H1 (cell line): ENCODE data around the gene NOVA1. TPM values are rescaled to one million over a fixed set of nuclear protein-coding genes. Genes with fewer than 3 reads are reported as not detected.

Experiments used
- CTCF ChIA-PET: fragments of 300-600 bp; sonication (Branson Sonifier 250); formaldehyde crosslinking; loops from one replicate; lab custom pipeline; 2021; ENCODE audit not compliant: partially characterized antibody; lab: Charles Lee
- POLR2A ChIA-PET: fragments of 300-600 bp; sonication (Branson Sonifier 250); formaldehyde crosslinking; loops from one replicate; lab custom pipeline; 2021; ENCODE audit warnings: inconsistent platforms; ENCODE audit not compliant: partially characterized antibody; lab: Charles Lee
- DNase-seq, 2 experiments: peaks; one replicate each; pipeline versions ENCODE4 v3.0.0 to v3.0.0-alpha.2; 2010 to 2022; ENCODE audit warnings: low spot score in 2 of 2, low read depth in 1 of 2, mixed read lengths in 1 of 2
- FAIRE-seq: peaks from 2 replicates; lab custom pipeline; 2011; peaks lifted over from hg19 to GRCh38; lab: Jason Lieb, UNC
- H2AFZ ChIP-seq: 2 replicates; pipeline ENCODE4 v1.8.1; 2012; ENCODE audit warnings: low read length, inconsistent platforms
- H2AK5ac ChIP-seq: 2 replicates; pipeline ENCODE4 v1.6.1; 2013; ENCODE audit warnings: low read depth, low read length
- H2BK120ac ChIP-seq: replicated peaks from 2 replicates; pipeline ENCODE3; 2013; ENCODE audit warnings: low read depth, low read length, inconsistent platforms
- H2BK12ac ChIP-seq: 2 replicates; pipeline ENCODE4 v1.6.1; 2013; ENCODE audit warnings: low read depth, low read length
- H2BK15ac ChIP-seq: 2 replicates; pipeline ENCODE4 v1.6.1; 2013; ENCODE audit warnings: low read length
- H2BK20ac ChIP-seq: 2 replicates; pipeline ENCODE4 v1.6.1; 2013; ENCODE audit warnings: low read length
- H2BK5ac ChIP-seq: 2 replicates; pipeline ENCODE4 v1.6.1; 2013; ENCODE audit warnings: low read depth, low read length
- H3K14ac ChIP-seq: 2 replicates; pipeline ENCODE4 v1.6.1; 2013; ENCODE audit warnings: inconsistent platforms; ENCODE audit not compliant: insufficient read length
- H3K18ac ChIP-seq: 2 replicates; pipeline ENCODE4 v1.6.1; 2013; ENCODE audit warnings: low read length; ENCODE audit errors: extremely low read depth
- H3K23ac ChIP-seq: 2 replicates; pipeline ENCODE4 v1.6.1; 2013; ENCODE audit warnings: inconsistent platforms; ENCODE audit not compliant: insufficient read length
- H3K23me2 ChIP-seq: 2 replicates; pipeline ENCODE4 v1.6.1; 2013; ENCODE audit warnings: low read depth, low read length
- H3K27ac ChIP-seq: 2 replicates; pipeline ENCODE4 v1.6.1; 2011; ENCODE audit warnings: low read depth, low read length, inconsistent platforms
- H3K27me3 ChIP-seq, 4 experiments: replicated peaks in 1 of 4; 1 replicate in 1 of 4; 2 replicates in 3 of 4; pipeline versions ENCODE4 v1.6.1 to v1.8.1; 2011 to 2013; ENCODE audit warnings: low read length in 3 of 4, mild to moderate bottlenecking in 3 of 4, inconsistent platforms in 2 of 4, mixed read lengths in 2 of 4, moderate library complexity in 1 of 4; ENCODE audit not compliant: control insufficient read depth in 3 of 4, insufficient read depth in 3 of 4; ENCODE audit errors: extremely low read depth in 1 of 4
- H3K36me3 ChIP-seq, 4 experiments: 2 replicates each; pipeline versions ENCODE4 v1.6.1 to v1.8.1; 2011 to 2013; ENCODE audit warnings: mild to moderate bottlenecking in 4 of 4, low read length in 3 of 4, moderate library complexity in 2 of 4, control low read depth in 1 of 4, inconsistent platforms in 1 of 4; ENCODE audit not compliant: insufficient read depth in 4 of 4, control insufficient read depth in 2 of 4
- H3K4ac ChIP-seq: replicated peaks from 2 replicates; pipeline ENCODE3; 2013; ENCODE audit warnings: low read length, low read depth, mixed read lengths, inconsistent platforms; ENCODE audit not compliant: insufficient read length
- H3K4me1 ChIP-seq, 4 experiments: replicated peaks in 1 of 4; 1 replicate in 1 of 4; 2 replicates in 3 of 4; pipeline versions ENCODE4 v1.6.1 to v1.8.1; 2011 to 2013; ENCODE audit warnings: low read length in 3 of 4, inconsistent platforms in 2 of 4, mixed read lengths in 1 of 4; ENCODE audit not compliant: insufficient read depth in 4 of 4, control insufficient read depth in 3 of 4
- H3K4me2 ChIP-seq, 2 experiments: 2 replicates each; pipeline versions ENCODE4 v1.6.1 to v1.8.1; 2011 to 2013; ENCODE audit warnings: low read depth in 2 of 2, low read length in 2 of 2, control low read depth in 1 of 2, inconsistent platforms in 1 of 2, mild to moderate bottlenecking in 1 of 2; ENCODE audit not compliant: insufficient read depth in 1 of 2
- H3K4me3 ChIP-seq, 4 experiments: fragments of 200-600, 300-600 bp in 1 of 4; sonication (generic), shearing (Covaris generic), sonication (Bioruptor Twin) in 1 of 4; 2 replicates each; pipeline versions ENCODE4 v1.5.1 to v1.8.1; 2011 to 2016; ENCODE audit warnings: low read length in 4 of 4, low read depth in 3 of 4, control low read depth in 2 of 4, inconsistent platforms in 2 of 4, mild to moderate bottlenecking in 2 of 4, mixed read lengths in 1 of 4, moderate library complexity in 1 of 4; ENCODE audit not compliant: insufficient read depth in 2 of 4; ENCODE audit errors: extremely low read depth in 1 of 4
- H3K56ac ChIP-seq: replicated peaks from 2 replicates; pipeline ENCODE3; 2013; ENCODE audit warnings: low read depth, mild to moderate bottlenecking, mixed read lengths, low read length, inconsistent platforms; ENCODE audit not compliant: insufficient read length
- H3K79me1 ChIP-seq: 2 replicates; pipeline ENCODE4 v1.6.1; 2013; ENCODE audit warnings: low read depth, low read length, control low read depth
- H3K79me2 ChIP-seq, 2 experiments: 2 replicates each; pipeline versions ENCODE4 v1.6.1 to v1.8.1; 2012 to 2013; ENCODE audit warnings: low read length in 2 of 2, mild to moderate bottlenecking in 2 of 2, inconsistent platforms in 1 of 2; ENCODE audit not compliant: insufficient read depth in 2 of 2, control insufficient read depth in 1 of 2
- H3K9ac ChIP-seq, 4 experiments: replicated peaks in 1 of 4; 1 replicate in 1 of 4; 2 replicates in 3 of 4; pipeline versions ENCODE4 v1.6.1 to v1.8.1; 2011 to 2013; ENCODE audit warnings: low read depth in 3 of 4, low read length in 3 of 4, control low read depth in 2 of 4, mild to moderate bottlenecking in 2 of 4, moderate library complexity in 2 of 4, inconsistent platforms in 1 of 4; ENCODE audit errors: extremely low read depth in 1 of 4
- H3K9me3 ChIP-seq, 2 experiments: 2 replicates each; pipeline versions ENCODE4 v1.6.1 to v1.8.1; 2012 to 2013; ENCODE audit warnings: mild to moderate bottlenecking in 2 of 2, moderate library complexity in 2 of 2, control low read depth in 1 of 2, inconsistent platforms in 1 of 2, low read depth in 1 of 2, low read length in 1 of 2, mixed read lengths in 1 of 2; ENCODE audit not compliant: insufficient read depth in 2 of 2
- H4K20me1 ChIP-seq, 2 experiments: replicated peaks in 1 of 2; 2 replicates each; pipeline versions ENCODE3 to v1.8.1; 2011 to 2013; ENCODE audit warnings: inconsistent platforms in 2 of 2, low read length in 2 of 2, mild to moderate bottlenecking in 1 of 2; ENCODE audit not compliant: insufficient read depth in 2 of 2, control insufficient read depth in 1 of 2
- H4K5ac ChIP-seq: 2 replicates; pipeline ENCODE4 v1.6.1; 2013; ENCODE audit warnings: low read length, low read depth, mixed read lengths, inconsistent platforms; ENCODE audit not compliant: insufficient read length
- H4K8ac ChIP-seq: 2 replicates; pipeline ENCODE4 v1.8.0; 2013; ENCODE audit warnings: mild to moderate bottlenecking, moderate library complexity, low read length, inconsistent platforms; ENCODE audit not compliant: insufficient read depth; ENCODE audit errors: extremely low read depth
- H4K91ac ChIP-seq: replicated peaks from 2 replicates; pipeline ENCODE3; 2013; ENCODE audit warnings: low read length, mixed read lengths, inconsistent platforms; ENCODE audit not compliant: insufficient read length
- BACH1 ChIP-seq: IDR thresholded peaks from 2 replicates; pipeline ENCODE4 v1.6.1; 2012; ENCODE audit warnings: low read length, improper control_type of control experiment
- EP300 ChIP-seq, 2 experiments: IDR thresholded peaks; 1 replicate in 1 of 2; 2 replicates in 1 of 2; pipeline ENCODE4 v1.6.1; 2011 to 2012; ENCODE audit warnings: low read depth in 2 of 2, low read length in 2 of 2, mild to moderate bottlenecking in 2 of 2, borderline replicate concordance in 1 of 2, inconsistent platforms in 1 of 2, moderate library complexity in 1 of 2
- EZH2 ChIP-seq: fragments of 200-600 bp; sonication (generic); IDR thresholded peaks from 2 replicates; pipeline ENCODE4 v1.7.1; 2012; ENCODE audit warnings: low read depth, mild to moderate bottlenecking, moderate library complexity, low read length, inconsistent platforms; ENCODE audit not compliant: severe bottlenecking
- GTF2F1 ChIP-seq: IDR thresholded peaks from 2 replicates; pipeline ENCODE4 v1.6.1; 2012; ENCODE audit warnings: low read depth, low read length, improper control_type of control experiment, borderline replicate concordance
- KDM1A ChIP-seq: fragments of 200-600, 300-600 bp; sonication (generic); IDR thresholded peaks from 2 replicates; pipeline ENCODE4 v1.7.1; 2016; ENCODE audit warnings: mild to moderate bottlenecking, low read length, borderline replicate concordance
- POLR2AphosphoS5 ChIP-seq: IDR thresholded peaks from 2 replicates; pipeline ENCODE4 v1.6.1; 2011; ENCODE audit warnings: low read depth, low read length
- RBBP5 ChIP-seq: IDR thresholded peaks from 2 replicates; pipeline ENCODE4 v1.7.1; 2012; ENCODE audit warnings: low read depth, mild to moderate bottlenecking, inconsistent platforms, low read length, moderate library complexity, borderline replicate concordance
- TAF1 ChIP-seq: IDR thresholded peaks from 2 replicates; pipeline ENCODE4 v1.6.1; 2011; ENCODE audit warnings: mild to moderate bottlenecking, low read depth, low read length
- ZNF274 ChIP-seq: IDR thresholded peaks from 2 replicates; pipeline ENCODE4 v1.7.0; 2012; ENCODE audit warnings: low read length, borderline replicate concordance; ENCODE audit errors: extremely low read depth
- WGBS, 2 experiments: shearing (Covaris generic) in 1 of 2; methylation state at CpG; one replicate each; pipeline versions ENCODE4 v1.1.6 to v1.1.7; 2013 to 2015; ENCODE audit warnings: low lambda C conversion rate in 2 of 2, mixed read lengths in 2 of 2, inconsistent platforms in 1 of 2, low coverage in 1 of 2, missing lambda C conversion rate in 1 of 2; ENCODE audit not compliant: insufficient replicate concordance in 2 of 2, insufficient coverage in 1 of 2, insufficient read length in 1 of 2; ENCODE audit errors: extremely low coverage in 1 of 2, missing lambda C conversion rate in 1 of 2; 5-methylcytosine and 5-hydroxymethylcytosine counted together
- polyA plus RNA-seq, 7 experiments: library from polyadenylated mRNA; depleted of rRNA in 3 of 7; stranded (reverse) in 5 of 7; unstranded in 2 of 7; fragments of >200 nt in 5 of 7; fragments of 200-250 nt in 2 of 7; gene quantifications; 1 replicate in 5 of 7; 2 replicates in 1 of 7; 4 replicates in 1 of 7; pipeline versions ENCODE4 v1.2.1 to v1.2.3, GENCODE V29; 2011 to 2013; ENCODE audit warnings: missing spikeins in 2 of 7, mixed read lengths in 2 of 7
- total RNA-seq: library from RNA; stranded (reverse); fragmentation: NEBNext Ultra II Directional; extraction: Animal tissue kit (Norgen Biotek cat#: 25700); gene quantifications from 2 replicates; pipeline ENCODE4 v1.2.1, GENCODE V29; 2021
- TF ChIP-seq, protein P1 (sequence below): IDR thresholded peaks from 2 replicates; pipeline ENCODE4 v1.6.1; 2012; ENCODE audit warnings: inconsistent platforms
- TF ChIP-seq, protein P2 (sequence below): IDR thresholded peaks from 2 replicates; pipeline ENCODE4 v1.6.1; 2011; ENCODE audit warnings: low read depth, mild to moderate bottlenecking, low read length; ENCODE audit not compliant: insufficient read depth

Gene NOVA1
- total and polyA plus RNA-seq, 2 of the 8 experiments (the other 6 are each of a cell fraction or from before 2014, with no cell fraction given) = 6.8 to 12.7 TPM

DNA sequence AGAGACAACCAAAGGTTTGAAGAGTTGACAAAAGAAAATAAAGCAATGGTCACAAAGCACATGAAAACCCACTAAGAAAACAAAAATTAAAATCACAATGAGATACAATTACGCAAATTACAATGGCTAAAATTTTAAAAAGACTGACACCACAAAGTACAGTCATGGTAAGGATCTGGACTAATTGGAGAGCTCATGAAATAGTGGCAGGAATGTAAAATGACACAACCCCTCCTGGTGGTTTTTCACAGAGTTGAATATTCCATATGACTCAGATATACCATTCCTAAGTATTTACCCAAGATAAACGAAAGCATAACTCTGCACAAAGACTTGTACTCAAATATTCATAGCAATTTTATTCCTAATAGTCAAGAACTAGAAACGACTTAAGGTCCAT lies 65.9 kb downstream of the NOVA1 start:
- no peak overlapping the region for H4K91ac ChIP-seq
- H3K14ac ChIP-seq = no peak overlapping the region
- H3K23me2 ChIP-seq = no peaks in the 10 kb centered on the region; the same call in 1 of the 2 replicates
- no peak overlapping the region for H4K8ac ChIP-seq
- no peaks in the 10 kb centered on the region for H3K4me1 ChIP-seq
- TF ChIP-seq EZH2 = no peak
- no peak for TF ChIP-seq EP300 (IDR thresholded peaks at IDR 0.05; ENCODE audit: borderline replicate concordance in 1 of 2, low read depth in 2 of 2, low read length in 2 of 2)
- TF ChIP-seq, protein P1, sequence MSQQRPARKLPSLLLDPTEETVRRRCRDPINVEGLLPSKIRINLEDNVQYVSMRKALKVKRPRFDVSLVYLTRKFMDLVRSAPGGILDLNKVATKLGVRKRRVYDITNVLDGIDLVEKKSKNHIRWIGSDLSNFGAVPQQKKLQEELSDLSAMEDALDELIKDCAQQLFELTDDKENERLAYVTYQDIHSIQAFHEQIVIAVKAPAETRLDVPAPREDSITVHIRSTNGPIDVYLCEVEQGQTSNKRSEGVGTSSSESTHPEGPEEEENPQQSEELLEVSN = no peak
- TF ChIP-seq BACH1 = no peak
- TF ChIP-seq KDM1A = no peak
- no peak for TF ChIP-seq TAF1
- TF ChIP-seq, protein P2, sequence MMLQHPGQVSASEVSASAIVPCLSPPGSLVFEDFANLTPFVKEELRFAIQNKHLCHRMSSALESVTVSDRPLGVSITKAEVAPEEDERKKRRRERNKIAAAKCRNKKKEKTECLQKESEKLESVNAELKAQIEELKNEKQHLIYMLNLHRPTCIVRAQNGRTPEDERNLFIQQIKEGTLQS = no peak
- no peak for TF ChIP-seq GTF2F1
- TF ChIP-seq ZNF274 = no peak
- TF ChIP-seq RBBP5 = no peak
- no peak for TF ChIP-seq POLR2AphosphoS5
- no peak overlapping the region for H2BK20ac ChIP-seq
- H3K18ac ChIP-seq = no peak overlapping the region
- no peak for FAIRE-seq
- no peaks in the 10 kb centered on the region for H4K20me1 ChIP-seq
- whole genome bisulfite sequencing, 2 experiments = 88% methylated on average over 3 of the region's 3 CpGs; no CpG with 5 or more reads in 1 of the 2 experiments
- no peak overlapping the region for H2BK15ac ChIP-seq
- H2AK5ac ChIP-seq = no peak overlapping the region
- no peak overlapping the region for H4K5ac ChIP-seq
- no peak overlapping the region for H3K4me3 ChIP-seq
- POLR2A ChIA-PET = no interaction called here
- H3K79me2 ChIP-seq = no peaks in the 10 kb centered on the region; a peak in 1 of 4 replicates
- H3K4me2 ChIP-seq = no peak overlapping the region
- H2BK12ac ChIP-seq = no peak overlapping the region
- H3K56ac ChIP-seq = no peak overlapping the region
- CTCF ChIA-PET = interaction anchor here (0.6 to 1.0 kb wide), 2 partner anchors 10 to 453 kb away, joined by 3 read pairs; no protein-coding TSS in a partner anchor
- no peak overlapping the region for H3K9ac ChIP-seq
- H3K79me1 ChIP-seq = no peaks in the 10 kb centered on the region; the same call in 1 of the 2 replicates
- H3K36me3 ChIP-seq = no peaks in the 10 kb centered on the region
- no peak overlapping the region for H3K4ac ChIP-seq
- H3K9me3 ChIP-seq = no peaks in the 10 kb centered on the region
- no peak overlapping the region for H2BK120ac ChIP-seq
- no peak overlapping the region for H2AFZ ChIP-seq
- H3K23ac ChIP-seq = no peak overlapping the region
- no peak overlapping the region for H3K27ac ChIP-seq
- no peaks in the 10 kb centered on the region for H3K27me3 ChIP-seq
- DNase-seq = no peak
- H2BK5ac ChIP-seq = no peak overlapping the region
